ENCODE results near the gene HSPA12A.

HSPA12A gene

GRCh38 chr10:116667484-116667883 lies 74.9 kb downstream of the HSPA12A start:
- DNase-seq = no peak

- no peak for DNase-seq
Measured at GRCh38 chr10:116665541-116666125, 76.7 kb downstream of the HSPA12A start.

- no peak for DNase-seq
Measured at GRCh38 chr10:116664631-116665030, 77.7 kb downstream of the HSPA12A start.

- DNase-seq = no peak
Measured at GRCh38 chr10:116663342-116663741, 79.0 kb downstream of the HSPA12A start.

- DNase-seq = no peak
Measured at GRCh38 chr10:116660860-116661259, 81.5 kb downstream of the HSPA12A start.

GRCh38 chr10:116659049-116659670 lies 83.2 kb downstream of the HSPA12A start:
- DNase-seq = no peak

GRCh38 chr10:116657863-116658551 lies 84.4 kb downstream of the HSPA12A start:
- no peak for DNase-seq

GRCh38 chr10:116656044-116656443 lies 86.3 kb downstream of the HSPA12A start:
- no peak for DNase-seq

- no peak for DNase-seq
Measured at GRCh38 chr10:116655568-116655967, 86.8 kb downstream of the HSPA12A start.

- DNase-seq = no peak
Measured at GRCh38 chr10:116654816-116655215, 87.5 kb downstream of the HSPA12A start.

GRCh38 chr10:116653885-116654284 lies 88.5 kb downstream of the HSPA12A start:
- DNase-seq = no peak

- DNase-seq = no peak
Measured at GRCh38 chr10:116648903-116649302, 93.5 kb downstream of the HSPA12A start.

GRCh38 chr10:116646502-116646901 lies 95.9 kb downstream of the HSPA12A start:
- DNase-seq = no peak

- no peak for DNase-seq
Measured at GRCh38 chr10:116637830-116638229, 104.5 kb downstream of the HSPA12A start.

- DNase-seq = no peak
Measured at GRCh38 chr10:116636976-116637375, 105.4 kb downstream of the HSPA12A start.

- no peak for DNase-seq
Measured at GRCh38 chr10:116636385-116636784, 106.0 kb downstream of the HSPA12A start.

- DNase-seq = no peak
Measured at GRCh38 chr10:116634126-116634975, 108.0 kb downstream of the HSPA12A start.

GRCh38 chr10:116633216-116633600 lies 109.2 kb downstream of the HSPA12A start:
- DNase-seq = no peak

GRCh38 chr10:116632596-116633215 lies 109.7 kb downstream of the HSPA12A start:
- DNase-seq = no peak

GRCh38 chr10:116631871-116632295 lies 110.5 kb downstream of the HSPA12A start:
- no peak for DNase-seq

- no peak for DNase-seq
Measured at GRCh38 chr10:116630020-116630419, 112.3 kb downstream of the HSPA12A start.

GRCh38 chr10:116629340-116629739 lies 113.0 kb downstream of the HSPA12A start:
- DNase-seq = no peak

- DNase-seq = no peak
Measured at GRCh38 chr10:116627386-116627933, 114.9 kb downstream of the HSPA12A start.
